ENCODE results near the gene FAM89A.
"Not testable (repeated sequence)": the region's sequence is repeated elsewhere in the genome, so short reads cannot be mapped to it uniquely, and the experiment has no call there.

Gene FAM89A

GRCh38 chr1:230986976-230987375, 53.1 kb downstream of the FAM89A start:
- peak; percentile 83 for DNase-seq
- Histone ChIP-seq H3K27me3 (replicated peaks) (no peaks in the 10 kb centered on the region), H3K4me3 (ENCODE audit: low read depth, low read length) (no peak overlapping the region), H3K27ac (peak overlapping the region; percentile 28), H3K36me3 (replicated peaks) (peaks cover 6% of the 10 kb centered on the region)
- TF ChIP-seq, protein P1, sequence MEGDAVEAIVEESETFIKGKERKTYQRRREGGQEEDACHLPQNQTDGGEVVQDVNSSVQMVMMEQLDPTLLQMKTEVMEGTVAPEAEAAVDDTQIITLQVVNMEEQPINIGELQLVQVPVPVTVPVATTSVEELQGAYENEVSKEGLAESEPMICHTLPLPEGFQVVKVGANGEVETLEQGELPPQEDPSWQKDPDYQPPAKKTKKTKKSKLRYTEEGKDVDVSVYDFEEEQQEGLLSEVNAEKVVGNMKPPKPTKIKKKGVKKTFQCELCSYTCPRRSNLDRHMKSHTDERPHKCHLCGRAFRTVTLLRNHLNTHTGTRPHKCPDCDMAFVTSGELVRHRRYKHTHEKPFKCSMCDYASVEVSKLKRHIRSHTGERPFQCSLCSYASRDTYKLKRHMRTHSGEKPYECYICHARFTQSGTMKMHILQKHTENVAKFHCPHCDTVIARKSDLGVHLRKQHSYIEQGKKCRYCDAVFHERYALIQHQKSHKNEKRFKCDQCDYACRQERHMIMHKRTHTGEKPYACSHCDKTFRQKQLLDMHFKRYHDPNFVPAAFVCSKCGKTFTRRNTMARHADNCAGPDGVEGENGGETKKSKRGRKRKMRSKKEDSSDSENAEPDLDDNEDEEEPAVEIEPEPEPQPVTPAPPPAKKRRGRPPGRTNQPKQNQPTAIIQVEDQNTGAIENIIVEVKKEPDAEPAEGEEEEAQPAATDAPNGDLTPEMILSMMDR (IDR thresholded peaks at IDR 0.05; ENCODE audit: low read depth, low read length, missing control alignments) = no peak
- in situ Hi-C loops (cut with HindIII; ENCODE audit: low pct_ligation_motif_present, low sequenced_read_pairs) = no loop called here

DNA sequence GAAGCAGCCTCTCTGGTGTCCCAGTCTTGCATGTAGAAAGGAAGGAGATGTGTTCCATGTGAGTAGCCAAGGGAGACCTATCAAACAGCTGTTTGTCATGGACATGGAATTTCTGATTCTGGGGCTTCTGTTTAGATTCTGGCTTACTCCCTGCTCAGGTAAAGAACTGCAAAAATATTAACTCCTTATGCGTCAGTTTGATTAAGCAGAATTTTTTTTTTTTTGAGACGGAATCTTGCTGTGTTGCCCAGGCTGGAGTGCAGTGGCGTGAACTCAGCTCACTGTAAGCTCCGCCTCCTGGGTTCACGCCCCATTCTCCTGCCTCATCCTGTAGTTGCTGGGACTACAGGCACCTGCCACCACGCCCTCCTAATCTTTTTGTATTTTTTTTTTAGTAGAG, 54.3 kb downstream of the FAM89A start:
- H3K36me3 ChIP-seq (replicated peaks) = no peaks in the 10 kb centered on the region
- DNase-seq = no peak
- in situ Hi-C loops (cut with HindIII; ENCODE audit: low pct_ligation_motif_present, low sequenced_read_pairs) = no loop called here
- no peak overlapping the region for H3K27ac ChIP-seq
- TF ChIP-seq, protein P1 (IDR thresholded peaks at IDR 0.05; ENCODE audit: low read depth, low read length, missing control alignments) = no peak
- no peaks in the 10 kb centered on the region for H3K27me3 ChIP-seq (replicated peaks)
- no peak overlapping the region for H3K4me3 ChIP-seq (ENCODE audit: low read depth, low read length)

- H3K27ac ChIP-seq; DNase-seq; H3K36me3 ChIP-seq (replicated peaks); H3K4me3 ChIP-seq (ENCODE audit: low read depth, low read length); in situ Hi-C loops (cut with HindIII; ENCODE audit: low pct_ligation_motif_present, low sequenced_read_pairs); H3K27me3 ChIP-seq (replicated peaks): not testable (repeated sequence)
These were observed 55.2 kb downstream of the FAM89A start for GRCh38 chr1:230984622-230985515.

- in situ Hi-C loops (cut with HindIII; ENCODE audit: low pct_ligation_motif_present, low sequenced_read_pairs) = no loop called here
- DNase-seq = no peak
- TF ChIP-seq, protein P1 (IDR thresholded peaks at IDR 0.05; ENCODE audit: low read depth, low read length, missing control alignments) = no peak
- H3K36me3 ChIP-seq (replicated peaks) = no peaks in the 10 kb centered on the region
- H3K27me3 ChIP-seq (replicated peaks) = no peaks in the 10 kb centered on the region
- no peak overlapping the region for H3K27ac ChIP-seq
- H3K4me3 ChIP-seq (ENCODE audit: low read depth, low read length) = no peak overlapping the region
These were observed 56.2 kb downstream of the FAM89A start for GRCh38 chr1:230983811-230984210.

- Histone ChIP-seq H3K4me3 (ENCODE audit: low read depth, low read length) (no peak overlapping the region), H3K27me3 (replicated peaks) (no peaks in the 10 kb centered on the region), H3K36me3 (replicated peaks) (no peaks in the 10 kb centered on the region), H3K27ac (no peak overlapping the region)
- peak; percentile 20 for DNase-seq
- in situ Hi-C loops (cut with HindIII; ENCODE audit: low pct_ligation_motif_present, low sequenced_read_pairs) = no loop called here
- TF ChIP-seq, protein P1 (IDR thresholded peaks at IDR 0.05; ENCODE audit: low read depth, low read length, missing control alignments) = no peak
These were observed 57.4 kb downstream of the FAM89A start for GRCh38 chr1:230982696-230983095.

DNA sequence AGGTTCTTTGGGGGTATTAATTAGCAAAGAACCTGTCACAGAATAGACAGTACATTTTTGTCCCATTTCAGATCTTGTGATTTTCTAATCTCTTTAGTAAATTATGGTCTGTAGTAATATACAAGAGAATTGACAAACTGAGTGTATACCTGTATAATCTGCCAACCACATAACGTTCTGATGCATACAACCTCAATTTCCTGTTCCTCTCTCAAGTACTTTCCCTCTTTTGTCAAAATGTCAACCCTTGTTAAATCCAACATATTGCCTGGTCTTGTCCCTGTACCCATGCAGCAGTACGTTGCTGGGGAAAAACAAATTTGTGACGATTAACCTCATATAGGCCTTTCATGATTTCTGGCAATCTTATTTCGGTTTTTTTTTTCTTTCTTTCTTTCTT, 60.1 kb downstream of the FAM89A start:
- no peaks in the 10 kb centered on the region for H3K36me3 ChIP-seq (replicated peaks)
- TF ChIP-seq, protein P1 (IDR thresholded peaks at IDR 0.05; ENCODE audit: low read depth, low read length, missing control alignments) = no peak
- no peaks in the 10 kb centered on the region for H3K27me3 ChIP-seq (replicated peaks)
- H3K27ac ChIP-seq = no peak overlapping the region
- no peak overlapping the region for H3K4me3 ChIP-seq (ENCODE audit: low read depth, low read length)
- in situ Hi-C loops (cut with HindIII; ENCODE audit: low pct_ligation_motif_present, low sequenced_read_pairs) = no loop called here
- no peak for DNase-seq
